GM23338 (cell line): ENCODE measurements around the gene PTPN6. TPM values are rescaled to one million over a fixed set of nuclear protein-coding genes. Genes with fewer than 3 reads are reported as not detected.

ENCODE experiments used
- ATAC-seq: fragments of 200-7000 bp; cut with Tn5 transposase; 3 replicates; pipeline ENCODE4 v1.9.1; 2020
- DNase-seq: peaks from one replicate; pipeline ENCODE4 v3.0.0-alpha.2; 2015; ENCODE audit warnings: low spot score
- H2AFZ ChIP-seq: fragments of 200-600 bp; sonication (generic); 2 replicates; pipeline ENCODE4 v1.8.0; 2016; ENCODE audit warnings: antibody characterized with exemption, mild to moderate bottlenecking, moderate library complexity
- H3F3A ChIP-seq: fragments of 200-600 bp; sonication (generic); replicated peaks from 2 replicates; pipeline ENCODE4 v1.8.0; 2017; ENCODE audit warnings: antibody characterized with exemption, mixed run types, low read depth
- H3K27ac ChIP-seq: fragments of 200-600 bp; sonication (generic); 2 replicates; pipeline ENCODE4 v1.6.1; 2016; ENCODE audit warnings: low read depth
- H3K27me3 ChIP-seq: fragments of 200-600 bp; sonication (generic); 2 replicates; pipeline ENCODE4 v1.8.0; 2016; ENCODE audit warnings: mild to moderate bottlenecking, mixed run types, moderate library complexity; ENCODE audit not compliant: insufficient read depth
- H3K36me3 ChIP-seq: fragments of 200-600 bp; sonication (generic); 2 replicates; pipeline ENCODE4 v1.8.0; 2016; ENCODE audit warnings: mild to moderate bottlenecking; ENCODE audit not compliant: insufficient read depth
- H3K4me1 ChIP-seq: fragments of 200-600 bp; sonication (generic); 2 replicates; pipeline ENCODE4 v1.8.0; 2016; ENCODE audit warnings: mild to moderate bottlenecking, moderate library complexity; ENCODE audit not compliant: insufficient read depth
- H3K4me2 ChIP-seq: fragments of 200-600 bp; sonication (generic); 2 replicates; pipeline ENCODE4 v1.7.1; 2017; ENCODE audit warnings: mixed run types
- H3K4me3 ChIP-seq: fragments of 200-600 bp; sonication (generic); 2 replicates; pipeline ENCODE4 v1.6.1; 2016; ENCODE audit warnings: mixed run types
- H3K79me2 ChIP-seq: fragments of 200-600 bp; sonication (generic); replicated peaks from 2 replicates; pipeline ENCODE4 v1.8.0; 2017; ENCODE audit warnings: mild to moderate bottlenecking; ENCODE audit not compliant: insufficient read depth
- H3K9me2 ChIP-seq: fragments of 200-600 bp; sonication (generic); 2 replicates; pipeline ENCODE4 v1.8.0; 2017; ENCODE audit not compliant: insufficient read depth
- H4K20me1 ChIP-seq: fragments of 200-600 bp; sonication (generic); replicated peaks from 2 replicates; pipeline ENCODE4 v1.8.0; 2017; ENCODE audit warnings: mild to moderate bottlenecking; ENCODE audit not compliant: insufficient read depth
- H3K27ac Mint-ChIP-seq: 2 replicates; pipeline ENCODE4 v1.8.0; 2020; ENCODE audit warnings: inconsistent platforms, mild to moderate bottlenecking, moderate library complexity, mixed read lengths
- H3K27me3 Mint-ChIP-seq: 3 replicates; pipeline ENCODE4 v1.8.0; 2022; ENCODE audit warnings: low read depth, mild to moderate bottlenecking, moderate library complexity, mixed read lengths, inconsistent platforms; ENCODE audit not compliant: insufficient read depth, poor library complexity
- H3K36me3 Mint-ChIP-seq: 3 replicates; pipeline ENCODE4 v1.8.0; 2021; ENCODE audit warnings: low read depth, mild to moderate bottlenecking, inconsistent platforms, moderate library complexity, mixed read lengths
- H3K4me1 Mint-ChIP-seq: 3 replicates; pipeline ENCODE4 v1.8.0; 2020; ENCODE audit warnings: mild to moderate bottlenecking, inconsistent platforms, mixed read lengths
- H3K4me3 Mint-ChIP-seq: 3 replicates; pipeline ENCODE4 v1.8.0; 2021; ENCODE audit warnings: moderate library complexity, mild to moderate bottlenecking, inconsistent platforms, mixed read lengths
- H3K9me3 Mint-ChIP-seq: 3 replicates; pipeline ENCODE4 v1.8.0; 2020; ENCODE audit warnings: moderate library complexity, mild to moderate bottlenecking, inconsistent platforms, mixed read lengths
- CREB1 ChIP-seq: fragments of 250-450 bp; sonication (Bioruptor Pico); IDR thresholded peaks from 2 replicates; pipeline ENCODE4 v1.5.0; 2020; ENCODE audit warnings: low read depth, mild to moderate bottlenecking, moderate library complexity
- CTCF ChIP-seq, 2 experiments: fragments of 200-600 bp in 1 of 2; sonication (generic) in 1 of 2; conservative IDR thresholded peaks; 2 replicates each; pipeline versions ENCODE4 v1.5.1 to v1.6.1; 2016 to 2017; ENCODE audit warnings: antibody characterized with exemption in 2 of 2, low read depth in 2 of 2, mild to moderate bottlenecking in 2 of 2, moderate library complexity in 1 of 2
- ETS1 ChIP-seq: IDR thresholded peaks from 2 replicates; pipeline ENCODE4 v1.6.1; 2016; ENCODE audit warnings: antibody characterized with exemption
- EZH2 ChIP-seq: fragments of 200-600 bp; sonication (generic); IDR thresholded peaks from one replicate; pipeline ENCODE4 v1.8.0; 2017; ENCODE audit warnings: antibody characterized with exemption, mild to moderate bottlenecking, low read depth; ENCODE audit not compliant: unreplicated experiment
- EZH2phosphoT487 ChIP-seq: fragments of 200-600 bp; sonication (generic); IDR thresholded peaks from one replicate; pipeline ENCODE4 v1.8.1; 2018; ENCODE audit warnings: antibody characterized with exemption; ENCODE audit not compliant: unreplicated experiment
- JUNB ChIP-seq: IDR thresholded peaks from one replicate; pipeline ENCODE4 v1.6.1; 2016; ENCODE audit warnings: antibody characterized with exemption; ENCODE audit not compliant: unreplicated experiment
- NANOG ChIP-seq: IDR thresholded peaks from 2 replicates; pipeline ENCODE4 v1.6.1; 2016; ENCODE audit warnings: antibody characterized with exemption, borderline replicate concordance
- POLR2AphosphoS5 ChIP-seq: IDR thresholded peaks from 2 replicates; pipeline ENCODE4 v1.6.1; 2016; ENCODE audit warnings: antibody characterized with exemption, low read depth
- REST ChIP-seq: IDR thresholded peaks from one replicate; pipeline ENCODE4 v1.6.1; 2018; ENCODE audit warnings: antibody characterized with exemption; ENCODE audit not compliant: unreplicated experiment
- STAT1 ChIP-seq: IDR thresholded peaks from one replicate; pipeline ENCODE4 v1.6.1; 2016; ENCODE audit warnings: antibody characterized with exemption; ENCODE audit not compliant: unreplicated experiment
- ZNF114 ChIP-seq: fragments of 250-450 bp; sonication (Bioruptor Pico); IDR thresholded peaks from 2 replicates; pipeline ENCODE4 v1.5.0; 2020; ENCODE audit warnings: mild to moderate bottlenecking, moderate library complexity
- ZNF331 ChIP-seq: fragments of 250-450 bp; sonication (Bioruptor Pico); IDR thresholded peaks from 2 replicates; pipeline ENCODE4 v1.5.0; 2020; ENCODE audit warnings: low read depth, mild to moderate bottlenecking, moderate library complexity
- polyA plus RNA-seq: library from polyadenylated mRNA; unstranded; fragments of >200 nt; fragmentation: Nextera tagmentation; extraction: Ambion mirVana; gene quantifications from 2 replicates; pipeline ENCODE4 v1.2.1, GENCODE V29; 2016
- total RNA-seq: library from RNA; depleted of rRNA; stranded (reverse); fragments of >200 nt; shearing (Covaris generic); gene quantifications from 2 replicates; pipeline ENCODE4 v1.2.3, GENCODE V29; 2014
- TF ChIP-seq, protein P1 (sequence below): fragments of 250-450 bp; sonication (Bioruptor Pico); IDR thresholded peaks from 2 replicates; pipeline ENCODE4 v1.5.0; 2020; ENCODE audit warnings: mild to moderate bottlenecking, moderate library complexity

PTPN6 gene
- total and polyA plus RNA-seq, 2 experiments from 2014 or later = 25.3 to 35.4 TPM

GRCh38 chr12:6914947-6915788 lies 36.0 kb upstream of the PTPN6 start:
- ATAC-seq = peak; percentile 49
- H3K9me2 ChIP-seq = no peaks in the 10 kb centered on the region
- peaks cover 19% of the 10 kb centered on the region for H3K4me1 ChIP-seq
- H3F3A ChIP-seq = 0 out of 2 replicates have a peak, but pooled peaks cover 15% of the 10 kb centered on the region
- peaks cover 39% of the 10 kb centered on the region for H3K4me1 Mint-ChIP-seq
- H3K36me3 Mint-ChIP-seq = peaks cover 42% of the 10 kb centered on the region
- no peak overlapping the region for H3K27ac ChIP-seq
- peaks cover 6% of the 10 kb centered on the region for H3K36me3 ChIP-seq
- H3K27me3 ChIP-seq = no peaks in the 10 kb centered on the region
- peak overlapping the region; percentile 92 for H3K4me3 ChIP-seq
- peak overlapping the region; percentile 43 for H3K27ac Mint-ChIP-seq
- H3K9me3 Mint-ChIP-seq = no peaks in the 10 kb centered on the region
- no peaks in the 10 kb centered on the region for H4K20me1 ChIP-seq
- H3K27me3 Mint-ChIP-seq = peaks cover 17% of the 10 kb centered on the region
- peak overlapping the region; percentile 98 for H3K4me2 ChIP-seq
- H3K79me2 ChIP-seq = peaks cover 8% of the 10 kb centered on the region
- peak; percentile 87 for DNase-seq
- H2AFZ ChIP-seq = peak overlapping the region; percentile 85
- peak overlapping the region; percentile 97 for H3K4me3 Mint-ChIP-seq
- no peak for TF ChIP-seq ZNF331 (CRISPR knock-in tag)
- no peak for TF ChIP-seq JUNB
- no peak for TF ChIP-seq CTCF (conservative IDR thresholded peaks at IDR 0.05; ENCODE audit: low read depth in 2 of 2)
- no peak for TF ChIP-seq CREB1 (CRISPR knock-in tag)
- TF ChIP-seq, protein P1, sequence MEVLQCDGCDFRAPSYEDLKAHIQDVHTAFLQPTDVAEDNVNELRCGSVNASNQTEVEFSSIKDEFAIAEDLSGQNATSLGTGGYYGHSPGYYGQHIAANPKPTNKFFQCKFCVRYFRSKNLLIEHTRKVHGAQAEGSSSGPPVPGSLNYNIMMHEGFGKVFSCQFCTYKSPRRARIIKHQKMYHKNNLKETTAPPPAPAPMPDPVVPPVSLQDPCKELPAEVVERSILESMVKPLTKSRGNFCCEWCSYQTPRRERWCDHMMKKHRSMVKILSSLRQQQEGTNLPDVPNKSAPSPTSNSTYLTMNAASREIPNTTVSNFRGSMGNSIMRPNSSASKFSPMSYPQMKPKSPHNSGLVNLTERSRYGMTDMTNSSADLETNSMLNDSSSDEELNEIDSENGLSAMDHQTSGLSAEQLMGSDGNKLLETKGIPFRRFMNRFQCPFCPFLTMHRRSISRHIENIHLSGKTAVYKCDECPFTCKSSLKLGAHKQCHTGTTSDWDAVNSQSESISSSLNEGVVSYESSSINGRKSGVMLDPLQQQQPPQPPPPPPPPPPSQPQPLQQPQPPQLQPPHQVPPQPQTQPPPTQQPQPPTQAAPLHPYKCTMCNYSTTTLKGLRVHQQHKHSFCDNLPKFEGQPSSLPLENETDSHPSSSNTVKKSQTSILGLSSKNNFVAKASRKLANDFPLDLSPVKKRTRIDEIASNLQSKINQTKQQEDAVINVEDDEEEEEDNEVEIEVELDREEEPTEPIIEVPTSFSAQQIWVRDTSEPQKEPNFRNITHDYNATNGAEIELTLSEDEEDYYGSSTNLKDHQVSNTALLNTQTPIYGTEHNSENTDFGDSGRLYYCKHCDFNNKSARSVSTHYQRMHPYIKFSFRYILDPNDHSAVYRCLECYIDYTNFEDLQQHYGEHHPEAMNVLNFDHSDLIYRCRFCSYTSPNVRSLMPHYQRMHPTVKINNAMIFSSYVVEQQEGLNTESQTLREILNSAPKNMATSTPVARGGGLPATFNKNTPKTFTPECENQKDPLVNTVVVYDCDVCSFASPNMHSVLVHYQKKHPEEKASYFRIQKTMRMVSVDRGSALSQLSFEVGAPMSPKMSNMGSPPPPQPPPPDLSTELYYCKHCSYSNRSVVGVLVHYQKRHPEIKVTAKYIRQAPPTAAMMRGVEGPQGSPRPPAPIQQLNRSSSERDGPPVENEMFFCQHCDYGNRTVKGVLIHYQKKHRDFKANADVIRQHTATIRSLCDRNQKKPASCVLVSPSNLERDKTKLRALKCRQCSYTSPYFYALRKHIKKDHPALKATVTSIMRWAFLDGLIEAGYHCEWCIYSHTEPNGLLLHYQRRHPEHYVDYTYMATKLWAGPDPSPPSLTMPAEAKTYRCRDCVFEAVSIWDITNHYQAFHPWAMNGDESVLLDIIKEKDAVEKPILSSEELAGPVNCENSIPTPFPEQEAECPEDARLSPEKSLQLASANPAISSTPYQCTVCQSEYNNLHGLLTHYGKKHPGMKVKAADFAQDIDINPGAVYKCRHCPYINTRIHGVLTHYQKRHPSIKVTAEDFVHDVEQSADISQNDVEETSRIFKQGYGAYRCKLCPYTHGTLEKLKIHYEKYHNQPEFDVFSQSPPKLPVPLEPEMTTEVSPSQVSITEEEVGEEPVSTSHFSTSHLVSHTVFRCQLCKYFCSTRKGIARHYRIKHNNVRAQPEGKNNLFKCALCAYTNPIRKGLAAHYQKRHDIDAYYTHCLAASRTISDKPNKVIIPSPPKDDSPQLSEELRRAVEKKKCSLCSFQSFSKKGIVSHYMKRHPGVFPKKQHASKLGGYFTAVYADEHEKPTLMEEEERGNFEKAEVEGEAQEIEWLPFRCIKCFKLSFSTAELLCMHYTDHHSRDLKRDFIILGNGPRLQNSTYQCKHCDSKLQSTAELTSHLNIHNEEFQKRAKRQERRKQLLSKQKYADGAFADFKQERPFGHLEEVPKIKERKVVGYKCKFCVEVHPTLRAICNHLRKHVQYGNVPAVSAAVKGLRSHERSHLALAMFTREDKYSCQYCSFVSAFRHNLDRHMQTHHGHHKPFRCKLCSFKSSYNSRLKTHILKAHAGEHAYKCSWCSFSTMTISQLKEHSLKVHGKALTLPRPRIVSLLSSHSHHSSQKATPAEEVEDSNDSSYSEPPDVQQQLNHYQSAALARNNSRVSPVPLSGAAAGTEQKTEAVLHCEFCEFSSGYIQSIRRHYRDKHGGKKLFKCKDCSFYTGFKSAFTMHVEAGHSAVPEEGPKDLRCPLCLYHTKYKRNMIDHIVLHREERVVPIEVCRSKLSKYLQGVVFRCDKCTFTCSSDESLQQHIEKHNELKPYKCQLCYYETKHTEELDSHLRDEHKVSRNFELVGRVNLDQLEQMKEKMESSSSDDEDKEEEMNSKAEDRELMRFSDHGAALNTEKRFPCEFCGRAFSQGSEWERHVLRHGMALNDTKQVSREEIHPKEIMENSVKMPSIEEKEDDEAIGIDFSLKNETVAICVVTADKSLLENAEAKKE (CRISPR knock-in tag) = no peak
- TF ChIP-seq STAT1 = no peak
- TF ChIP-seq ZNF114 (CRISPR knock-in tag) = no peak
- TF ChIP-seq NANOG = no peak
- TF ChIP-seq ETS1 = no peak
- no peak for TF ChIP-seq POLR2AphosphoS5
- no peak for TF ChIP-seq EZH2
- TF ChIP-seq REST = no peak
- TF ChIP-seq EZH2phosphoT487 = no peak
